ENCODE measurements around the gene ITPR1.

DNA sequence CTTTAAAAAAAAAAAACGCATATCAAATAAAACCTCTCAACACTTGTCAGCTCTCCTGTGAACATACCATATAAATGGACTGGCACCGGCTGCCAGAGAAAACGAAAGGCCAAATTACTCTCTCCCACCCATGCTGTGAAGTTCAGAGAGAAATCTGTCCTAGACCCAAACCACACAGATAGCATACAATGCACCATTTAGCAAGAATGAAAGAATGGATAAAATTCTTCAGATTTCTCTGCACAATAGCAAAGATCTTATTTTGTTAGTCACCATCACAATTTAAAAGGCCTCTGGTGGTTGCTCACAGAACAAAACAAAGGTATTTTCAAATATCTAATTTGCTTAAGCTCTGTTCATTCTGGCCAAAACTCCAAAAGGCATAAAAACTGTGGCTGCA lies 392.2 kb downstream of the ITPR1 start:
- TF ChIP-seq, protein P1, sequence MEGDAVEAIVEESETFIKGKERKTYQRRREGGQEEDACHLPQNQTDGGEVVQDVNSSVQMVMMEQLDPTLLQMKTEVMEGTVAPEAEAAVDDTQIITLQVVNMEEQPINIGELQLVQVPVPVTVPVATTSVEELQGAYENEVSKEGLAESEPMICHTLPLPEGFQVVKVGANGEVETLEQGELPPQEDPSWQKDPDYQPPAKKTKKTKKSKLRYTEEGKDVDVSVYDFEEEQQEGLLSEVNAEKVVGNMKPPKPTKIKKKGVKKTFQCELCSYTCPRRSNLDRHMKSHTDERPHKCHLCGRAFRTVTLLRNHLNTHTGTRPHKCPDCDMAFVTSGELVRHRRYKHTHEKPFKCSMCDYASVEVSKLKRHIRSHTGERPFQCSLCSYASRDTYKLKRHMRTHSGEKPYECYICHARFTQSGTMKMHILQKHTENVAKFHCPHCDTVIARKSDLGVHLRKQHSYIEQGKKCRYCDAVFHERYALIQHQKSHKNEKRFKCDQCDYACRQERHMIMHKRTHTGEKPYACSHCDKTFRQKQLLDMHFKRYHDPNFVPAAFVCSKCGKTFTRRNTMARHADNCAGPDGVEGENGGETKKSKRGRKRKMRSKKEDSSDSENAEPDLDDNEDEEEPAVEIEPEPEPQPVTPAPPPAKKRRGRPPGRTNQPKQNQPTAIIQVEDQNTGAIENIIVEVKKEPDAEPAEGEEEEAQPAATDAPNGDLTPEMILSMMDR (IDR thresholded peaks at IDR 0.05; ENCODE audit: low read depth, low read length, missing input control): no peak
- TF ChIP-seq, protein P2, sequence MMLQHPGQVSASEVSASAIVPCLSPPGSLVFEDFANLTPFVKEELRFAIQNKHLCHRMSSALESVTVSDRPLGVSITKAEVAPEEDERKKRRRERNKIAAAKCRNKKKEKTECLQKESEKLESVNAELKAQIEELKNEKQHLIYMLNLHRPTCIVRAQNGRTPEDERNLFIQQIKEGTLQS (IDR thresholded peaks at IDR 0.05): no peak
- TF ChIP-seq, protein P3, sequence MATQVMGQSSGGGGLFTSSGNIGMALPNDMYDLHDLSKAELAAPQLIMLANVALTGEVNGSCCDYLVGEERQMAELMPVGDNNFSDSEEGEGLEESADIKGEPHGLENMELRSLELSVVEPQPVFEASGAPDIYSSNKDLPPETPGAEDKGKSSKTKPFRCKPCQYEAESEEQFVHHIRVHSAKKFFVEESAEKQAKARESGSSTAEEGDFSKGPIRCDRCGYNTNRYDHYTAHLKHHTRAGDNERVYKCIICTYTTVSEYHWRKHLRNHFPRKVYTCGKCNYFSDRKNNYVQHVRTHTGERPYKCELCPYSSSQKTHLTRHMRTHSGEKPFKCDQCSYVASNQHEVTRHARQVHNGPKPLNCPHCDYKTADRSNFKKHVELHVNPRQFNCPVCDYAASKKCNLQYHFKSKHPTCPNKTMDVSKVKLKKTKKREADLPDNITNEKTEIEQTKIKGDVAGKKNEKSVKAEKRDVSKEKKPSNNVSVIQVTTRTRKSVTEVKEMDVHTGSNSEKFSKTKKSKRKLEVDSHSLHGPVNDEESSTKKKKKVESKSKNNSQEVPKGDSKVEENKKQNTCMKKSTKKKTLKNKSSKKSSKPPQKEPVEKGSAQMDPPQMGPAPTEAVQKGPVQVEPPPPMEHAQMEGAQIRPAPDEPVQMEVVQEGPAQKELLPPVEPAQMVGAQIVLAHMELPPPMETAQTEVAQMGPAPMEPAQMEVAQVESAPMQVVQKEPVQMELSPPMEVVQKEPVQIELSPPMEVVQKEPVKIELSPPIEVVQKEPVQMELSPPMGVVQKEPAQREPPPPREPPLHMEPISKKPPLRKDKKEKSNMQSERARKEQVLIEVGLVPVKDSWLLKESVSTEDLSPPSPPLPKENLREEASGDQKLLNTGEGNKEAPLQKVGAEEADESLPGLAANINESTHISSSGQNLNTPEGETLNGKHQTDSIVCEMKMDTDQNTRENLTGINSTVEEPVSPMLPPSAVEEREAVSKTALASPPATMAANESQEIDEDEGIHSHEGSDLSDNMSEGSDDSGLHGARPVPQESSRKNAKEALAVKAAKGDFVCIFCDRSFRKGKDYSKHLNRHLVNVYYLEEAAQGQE (IDR thresholded peaks at IDR 0.05): no peak
